ENCODE measurements around the gene VAPA.

The VAPA gene

DNA sequence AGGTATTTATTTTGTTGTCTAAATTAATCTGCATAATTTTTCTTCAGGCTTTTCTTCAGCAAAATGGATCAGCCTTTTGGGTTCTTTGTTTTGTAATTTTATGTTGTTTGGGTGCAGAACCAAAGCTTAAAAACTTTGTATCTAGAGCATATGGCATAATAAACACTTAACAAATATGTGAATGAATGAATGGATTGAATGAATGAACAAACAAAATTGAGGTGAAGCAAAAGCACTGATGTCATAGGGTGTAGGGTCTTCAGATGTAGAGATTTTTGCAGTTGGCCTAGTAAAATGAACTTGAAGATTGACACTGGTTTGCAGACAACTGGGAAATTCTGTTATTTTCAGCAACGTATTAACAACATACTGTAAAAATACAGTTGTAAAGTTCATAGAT, 17.3 kb downstream of the VAPA start:
- H3K4me3 ChIP-seq (ENCODE audit: low read depth, low read length, poor library complexity, severe bottlenecking): no peak overlapping the region
- H3K27me3 ChIP-seq (ENCODE audit: insufficient read depth, low read length): no peaks in the 10 kb centered on the region
- H3F3A ChIP-seq (ENCODE audit: insufficient read depth, low read length): no peaks in the 10 kb centered on the region
- peaks cover 20% of the 10 kb centered on the region for H3K4me1 ChIP-seq (ENCODE audit: insufficient read depth, low read length, severe bottlenecking)
- H3K4me2 ChIP-seq (ENCODE audit: low read length): no peak overlapping the region
- peaks cover 51% of the 10 kb centered on the region for H3K36me3 ChIP-seq (ENCODE audit: insufficient read depth, low read length)
- H3K27ac ChIP-seq (ENCODE audit: low read depth, low read length, poor library complexity, severe bottlenecking): no peak overlapping the region
- no peak for TF ChIP-seq EZH2 (IDR thresholded peaks at IDR 0.05; ENCODE audit: borderline replicate concordance, low read length)
- TF ChIP-seq, protein P1, sequence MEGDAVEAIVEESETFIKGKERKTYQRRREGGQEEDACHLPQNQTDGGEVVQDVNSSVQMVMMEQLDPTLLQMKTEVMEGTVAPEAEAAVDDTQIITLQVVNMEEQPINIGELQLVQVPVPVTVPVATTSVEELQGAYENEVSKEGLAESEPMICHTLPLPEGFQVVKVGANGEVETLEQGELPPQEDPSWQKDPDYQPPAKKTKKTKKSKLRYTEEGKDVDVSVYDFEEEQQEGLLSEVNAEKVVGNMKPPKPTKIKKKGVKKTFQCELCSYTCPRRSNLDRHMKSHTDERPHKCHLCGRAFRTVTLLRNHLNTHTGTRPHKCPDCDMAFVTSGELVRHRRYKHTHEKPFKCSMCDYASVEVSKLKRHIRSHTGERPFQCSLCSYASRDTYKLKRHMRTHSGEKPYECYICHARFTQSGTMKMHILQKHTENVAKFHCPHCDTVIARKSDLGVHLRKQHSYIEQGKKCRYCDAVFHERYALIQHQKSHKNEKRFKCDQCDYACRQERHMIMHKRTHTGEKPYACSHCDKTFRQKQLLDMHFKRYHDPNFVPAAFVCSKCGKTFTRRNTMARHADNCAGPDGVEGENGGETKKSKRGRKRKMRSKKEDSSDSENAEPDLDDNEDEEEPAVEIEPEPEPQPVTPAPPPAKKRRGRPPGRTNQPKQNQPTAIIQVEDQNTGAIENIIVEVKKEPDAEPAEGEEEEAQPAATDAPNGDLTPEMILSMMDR (IDR thresholded peaks at IDR 0.05; ENCODE audit: low read length): no peak
- H3K9me2 ChIP-seq (ENCODE audit: low read depth, low read length): no peaks in the 10 kb centered on the region
- peaks cover 94% of the 10 kb centered on the region for H3K79me2 ChIP-seq (ENCODE audit: insufficient read depth, low read length)
- H3K9ac ChIP-seq (ENCODE audit: low read length): no peak overlapping the region
- peaks cover 20% of the 10 kb centered on the region for H4K20me1 ChIP-seq (ENCODE audit: insufficient read depth, low read length)
- H3K9me3 ChIP-seq (ENCODE audit: low read length): no peaks in the 10 kb centered on the region
- no peak overlapping the region for H2AFZ ChIP-seq (ENCODE audit: low read length)

DNA sequence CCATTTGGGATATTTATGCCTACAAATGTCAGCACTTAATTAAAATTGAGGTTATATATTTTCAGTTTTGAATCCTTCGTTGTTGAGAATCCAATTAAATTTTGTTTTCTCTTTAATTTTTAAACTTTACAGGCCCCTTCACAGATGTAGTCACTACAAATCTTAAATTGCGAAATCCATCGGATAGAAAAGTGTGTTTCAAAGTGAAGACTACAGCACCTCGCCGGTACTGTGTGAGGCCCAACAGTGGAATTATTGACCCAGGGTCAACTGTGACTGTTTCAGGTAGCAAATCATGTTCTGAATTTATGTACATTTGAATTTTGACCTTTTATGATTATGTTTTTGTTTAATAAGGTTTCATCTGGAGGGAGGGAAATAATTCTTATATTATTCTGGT, 17.9 kb downstream of the VAPA start:
- H3K27ac ChIP-seq (ENCODE audit: low read depth, low read length, poor library complexity, severe bottlenecking): no peak overlapping the region
- no peak for TF ChIP-seq EZH2 (IDR thresholded peaks at IDR 0.05; ENCODE audit: borderline replicate concordance, low read length)
- TF ChIP-seq, protein P1 (IDR thresholded peaks at IDR 0.05; ENCODE audit: low read length): no peak
- H3K9me2 ChIP-seq (ENCODE audit: low read depth, low read length): no peaks in the 10 kb centered on the region
- peaks cover 89% of the 10 kb centered on the region for H3K79me2 ChIP-seq (ENCODE audit: insufficient read depth, low read length)
- H3K4me2 ChIP-seq (ENCODE audit: low read length): no peak overlapping the region
- peaks cover 15% of the 10 kb centered on the region for H3K4me1 ChIP-seq (ENCODE audit: insufficient read depth, low read length, severe bottlenecking)
- H3K4me3 ChIP-seq (ENCODE audit: low read depth, low read length, poor library complexity, severe bottlenecking): no peak overlapping the region
- H3K27me3 ChIP-seq (ENCODE audit: insufficient read depth, low read length): no peaks in the 10 kb centered on the region
- no peaks in the 10 kb centered on the region for H3K9me3 ChIP-seq (ENCODE audit: low read length)
- H2AFZ ChIP-seq (ENCODE audit: low read length): no peak overlapping the region
- no peaks in the 10 kb centered on the region for H3F3A ChIP-seq (ENCODE audit: insufficient read depth, low read length)
- no peak overlapping the region for H3K9ac ChIP-seq (ENCODE audit: low read length)
- peaks cover 18% of the 10 kb centered on the region for H4K20me1 ChIP-seq (ENCODE audit: insufficient read depth, low read length)
- peaks cover 51% of the 10 kb centered on the region for H3K36me3 ChIP-seq (ENCODE audit: insufficient read depth, low read length)

DNA sequence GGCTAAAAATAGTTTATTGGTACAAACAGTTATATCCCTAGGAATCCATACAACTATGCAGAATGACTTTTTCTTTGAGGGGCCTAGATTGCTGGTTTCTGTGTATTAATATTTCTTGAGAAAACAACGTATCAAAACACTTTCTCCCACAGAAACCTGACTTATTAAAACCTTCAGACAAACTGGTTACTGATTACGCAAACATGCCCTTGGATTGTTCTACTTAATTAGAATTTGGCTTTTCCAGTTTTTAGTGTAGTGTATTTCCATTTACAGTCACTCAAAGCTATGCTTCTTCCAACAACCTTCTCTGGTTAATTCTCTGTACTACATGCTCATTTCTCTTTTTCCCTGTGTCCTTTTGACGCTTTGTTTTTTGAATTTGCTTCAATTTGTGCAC, 20.0 kb downstream of the VAPA start:
- no peak overlapping the region for H3K9ac ChIP-seq (ENCODE audit: low read length)
- H3K27ac ChIP-seq (ENCODE audit: low read depth, low read length, poor library complexity, severe bottlenecking): no peak overlapping the region
- no peaks in the 10 kb centered on the region for H3K9me2 ChIP-seq (ENCODE audit: low read depth, low read length)
- H2AFZ ChIP-seq (ENCODE audit: low read length): no peak overlapping the region
- H3K79me2 ChIP-seq (ENCODE audit: insufficient read depth, low read length): peaks cover 70% of the 10 kb centered on the region
- no peak for TF ChIP-seq EZH2 (IDR thresholded peaks at IDR 0.05; ENCODE audit: borderline replicate concordance, low read length)
- TF ChIP-seq, protein P1 (IDR thresholded peaks at IDR 0.05; ENCODE audit: low read length): no peak
- no peak overlapping the region for H3K4me3 ChIP-seq (ENCODE audit: low read depth, low read length, poor library complexity, severe bottlenecking)
- H3F3A ChIP-seq (ENCODE audit: insufficient read depth, low read length): no peaks in the 10 kb centered on the region
- H4K20me1 ChIP-seq (ENCODE audit: insufficient read depth, low read length): peaks cover 9% of the 10 kb centered on the region
- no peak overlapping the region for H3K4me2 ChIP-seq (ENCODE audit: low read length)
- H3K9me3 ChIP-seq (ENCODE audit: low read length): no peaks in the 10 kb centered on the region
- peaks cover 72% of the 10 kb centered on the region for H3K36me3 ChIP-seq (ENCODE audit: insufficient read depth, low read length)
- no peaks in the 10 kb centered on the region for H3K4me1 ChIP-seq (ENCODE audit: insufficient read depth, low read length, severe bottlenecking)
- no peaks in the 10 kb centered on the region for H3K27me3 ChIP-seq (ENCODE audit: insufficient read depth, low read length)

All from OCI-LY1 (cell line).